Suprapubic skin (tissue), 4 donors: Measurements from ENCODE around the gene EED.

ENCODE experiments used
- EP300 ChIP-seq: sonication (generic); formaldehyde crosslinking; IDR thresholded peaks from one replicate; pipeline ENCODE4 v1.6.1; 2017; ENCODE audit warnings: antibody characterized with exemption
- POLR2A ChIP-seq, 2 donors: fragments of 450-650 bp; IDR thresholded peaks; one replicate each; pipeline ENCODE4 v1.6.1; 2017; ENCODE audit warnings: antibody characterized with exemption in 2 of 2, mild to moderate bottlenecking in 2 of 2, moderate library complexity in 2 of 2
- POLR2AphosphoS5 ChIP-seq, 3 donors: sonication (generic); formaldehyde crosslinking; IDR thresholded peaks; one replicate each; pipeline ENCODE4 v1.6.1; 2017; ENCODE audit warnings: antibody characterized with exemption in 3 of 3
- TF ChIP-seq, protein P1 (sequence below), 2 donors: fragments of 200-600 bp in 1 of 2; fragments of 450-650 bp in 1 of 2; sonication (generic) in 1 of 2; IDR thresholded peaks; one replicate each; pipeline ENCODE4 v1.5.1; 2016 to 2019; ENCODE audit warnings: antibody characterized with exemption in 2 of 2, mild to moderate bottlenecking in 1 of 2, moderate library complexity in 1 of 2

DNA sequence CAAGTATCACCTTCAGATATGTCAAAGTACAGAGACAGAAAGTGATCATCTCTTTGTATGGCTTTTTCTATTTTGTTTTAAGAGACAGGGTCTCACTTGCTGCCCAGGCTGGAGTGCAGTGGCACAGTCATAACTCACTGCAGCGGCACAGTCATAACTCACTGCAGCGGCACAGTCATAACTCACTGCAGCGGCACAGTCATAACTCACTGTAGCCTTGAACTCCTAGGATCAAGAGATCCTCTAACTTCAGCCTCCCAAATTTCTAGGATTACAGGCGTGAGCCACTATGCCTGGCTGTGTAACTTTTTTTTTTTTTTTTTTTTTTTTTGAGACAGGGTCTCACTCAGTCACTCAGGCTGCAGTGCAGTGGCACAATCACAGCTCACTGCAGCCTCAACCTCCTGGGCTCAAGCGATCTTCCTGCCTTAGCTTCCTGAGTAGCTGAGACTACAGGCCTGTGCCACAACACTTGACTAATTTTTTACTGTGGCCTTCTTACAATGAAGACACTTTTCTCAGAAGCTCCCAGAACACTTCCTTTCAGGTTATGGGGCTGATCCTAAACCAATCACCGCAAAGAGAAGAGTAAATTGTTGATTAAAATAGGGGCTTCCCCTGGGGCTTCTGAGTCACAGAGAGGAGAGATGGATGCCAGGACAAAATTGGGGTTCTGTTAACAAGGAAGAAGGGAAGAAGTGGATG lies 48.5 kb downstream of the EED start:
- TF ChIP-seq, protein P1, sequence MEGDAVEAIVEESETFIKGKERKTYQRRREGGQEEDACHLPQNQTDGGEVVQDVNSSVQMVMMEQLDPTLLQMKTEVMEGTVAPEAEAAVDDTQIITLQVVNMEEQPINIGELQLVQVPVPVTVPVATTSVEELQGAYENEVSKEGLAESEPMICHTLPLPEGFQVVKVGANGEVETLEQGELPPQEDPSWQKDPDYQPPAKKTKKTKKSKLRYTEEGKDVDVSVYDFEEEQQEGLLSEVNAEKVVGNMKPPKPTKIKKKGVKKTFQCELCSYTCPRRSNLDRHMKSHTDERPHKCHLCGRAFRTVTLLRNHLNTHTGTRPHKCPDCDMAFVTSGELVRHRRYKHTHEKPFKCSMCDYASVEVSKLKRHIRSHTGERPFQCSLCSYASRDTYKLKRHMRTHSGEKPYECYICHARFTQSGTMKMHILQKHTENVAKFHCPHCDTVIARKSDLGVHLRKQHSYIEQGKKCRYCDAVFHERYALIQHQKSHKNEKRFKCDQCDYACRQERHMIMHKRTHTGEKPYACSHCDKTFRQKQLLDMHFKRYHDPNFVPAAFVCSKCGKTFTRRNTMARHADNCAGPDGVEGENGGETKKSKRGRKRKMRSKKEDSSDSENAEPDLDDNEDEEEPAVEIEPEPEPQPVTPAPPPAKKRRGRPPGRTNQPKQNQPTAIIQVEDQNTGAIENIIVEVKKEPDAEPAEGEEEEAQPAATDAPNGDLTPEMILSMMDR (IDR thresholded peaks at IDR 0.05) = no peak
- no peak for TF ChIP-seq POLR2AphosphoS5 (IDR thresholded peaks at IDR 0.05)
- no peak for TF ChIP-seq POLR2A (IDR thresholded peaks at IDR 0.05)
- no peak for TF ChIP-seq EP300
